ENCODE measurements around the gene SPDEF. TPM values are rescaled to one million over a fixed set of nuclear protein-coding genes. Genes with fewer than 3 reads are reported as not detected.

Gene SPDEF
- total RNA-seq, 6 experiments from 2014 or later, result not detected

- Histone ChIP-seq H3K9me3 (no peaks in the 10 kb centered on the region), H3K27ac (no peak overlapping the region), H3K27me3 (no peaks in the 10 kb centered on the region), H3K4me3 (no peak overlapping the region), H3K4me1 (no peaks in the 10 kb centered on the region), H3K36me3 (no peaks in the 10 kb centered on the region)
- ATAC-seq (no peak), DNase-seq (no peak)
- intact Hi-C loops (cut with DNase I), result no loop called here
- WGBS (ENCODE audit: insufficient coverage, low coverage, low lambda C conversion rate, missing lambda C conversion rate), result no CpG with 5 or more reads among the region's 6 CpGs
- TF ChIP-seq CTCF (IDR thresholded peaks at IDR 0.05) (no peak), POLR2A (IDR thresholded peaks at IDR 0.05) (no peak)
Measured at GRCh38 chr6:34538581-34538980, 17.5 kb downstream of the SPDEF start.

GRCh38 chr6:34537922-34538550 is 18.1 kb downstream of the SPDEF start:
- Histone ChIP-seq H3K36me3 (no peaks in the 10 kb centered on the region), H3K27ac (no peak overlapping the region), H3K4me3 (no peak overlapping the region), H3K27me3 (no peaks in the 10 kb centered on the region), H3K9me3 (no peaks in the 10 kb centered on the region), H3K4me1 (no peaks in the 10 kb centered on the region)
- intact Hi-C loops (cut with DNase I), result no loop called here
- TF ChIP-seq CTCF (IDR thresholded peaks at IDR 0.05) (no peak), POLR2A (IDR thresholded peaks at IDR 0.05) (no peak)
- DNase-seq (no peak), ATAC-seq (no peak)
- 20% methylated on average over 1 of the region's 19 CpGs for WGBS (ENCODE audit: insufficient coverage, low coverage, low lambda C conversion rate, missing lambda C conversion rate)

- intact Hi-C loops (cut with DNase I), result no loop called here
Measured at GRCh38 chr6:34536959-34537848, 18.9 kb downstream of the SPDEF start.

GRCh38 chr6:34536251-34536958 is 19.7 kb downstream of the SPDEF start:
- WGBS (ENCODE audit: insufficient coverage, low coverage, low lambda C conversion rate, missing lambda C conversion rate), result no CpG with 5 or more reads among the region's 3 CpGs
- Histone ChIP-seq H3K27me3 (no peaks in the 10 kb centered on the region), H3K9me3 (no peaks in the 10 kb centered on the region), H3K36me3 (no peaks in the 10 kb centered on the region), H3K27ac (no peak overlapping the region), H3K4me1 (no peaks in the 10 kb centered on the region), H3K4me3 (no peak overlapping the region)
- intact Hi-C loops (cut with DNase I), result no loop called here
- TF ChIP-seq POLR2A (IDR thresholded peaks at IDR 0.05) (no peak), CTCF (IDR thresholded peaks at IDR 0.05) (no peak)
- DNase-seq, result no peak
- no peak for ATAC-seq

More at GRCh38 chr6:34536959-34537848, 18.9 kb downstream of the SPDEF start:
- H3K27ac ChIP-seq, result no peak overlapping the region
- H3K9me3 ChIP-seq, result no peaks in the 10 kb centered on the region
- ATAC-seq, result no peak
- no peaks in the 10 kb centered on the region for H3K36me3 ChIP-seq
- no peak for TF ChIP-seq POLR2A (IDR thresholded peaks at IDR 0.05)
- no peak for TF ChIP-seq CTCF (IDR thresholded peaks at IDR 0.05)
- no peaks in the 10 kb centered on the region for H3K4me1 ChIP-seq
- DNase-seq, result no peak
- WGBS (ENCODE audit: insufficient coverage, low coverage, low lambda C conversion rate, missing lambda C conversion rate), result 80% methylated on average over 12 of the region's 15 CpGs
- no peak overlapping the region for H3K4me3 ChIP-seq
- H3K27me3 ChIP-seq, result no peaks in the 10 kb centered on the region
